HG03066 (cell line): ENCODE measurements around the gene TTI1.
A peak's percentile ranks its signal among the peaks of the same experiment; 100 is the strongest.

Experiments
- ATAC-seq: cut with Tn5 transposase; IDR thresholded peaks from one replicate; pipeline ENCODE4 v1.9.1; 2021; ENCODE audit warnings: low read depth; ENCODE audit not compliant: unreplicated experiment

TTI1 gene

DNA sequence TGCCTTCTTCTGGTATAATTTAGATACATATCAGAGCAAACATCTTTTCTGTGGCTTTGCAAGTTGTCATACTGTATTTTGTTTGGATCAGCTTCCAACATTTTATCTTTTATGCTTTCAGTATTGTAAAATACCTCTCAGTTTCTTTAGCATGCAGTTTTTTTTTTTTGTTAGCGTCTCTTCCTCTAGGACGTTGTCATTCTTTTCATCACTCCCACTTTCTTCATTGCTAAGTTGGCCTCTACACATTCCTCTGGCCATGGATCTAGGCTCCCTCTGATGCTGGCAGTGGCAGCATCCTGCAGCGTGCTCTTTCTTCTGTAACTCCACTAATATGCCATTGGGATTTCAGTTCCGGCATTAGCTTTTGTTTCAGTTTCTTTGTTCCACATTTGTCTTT lies 22.0 kb upstream of the TTI1 start:
- ATAC-seq = no peak

DNA sequence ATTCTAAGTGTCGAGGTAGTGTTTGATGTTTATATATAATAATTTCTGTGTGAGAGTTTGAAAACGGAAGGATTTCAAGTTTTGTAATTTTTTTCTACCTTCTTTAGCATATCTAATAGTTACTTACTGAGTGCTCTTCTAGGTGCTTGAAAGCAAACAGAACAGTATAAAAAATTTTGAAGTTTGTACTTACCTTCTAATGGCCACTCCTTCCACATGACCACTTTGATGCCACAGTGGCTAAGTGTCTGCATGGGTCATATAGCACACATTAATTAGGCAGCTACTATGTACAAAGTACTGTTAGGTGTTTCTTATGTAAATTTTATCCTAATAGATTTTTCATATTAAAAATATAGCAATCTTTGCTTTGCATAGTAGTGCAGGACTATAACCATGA lies 21.4 kb upstream of the TTI1 start:
- no peak for ATAC-seq

DNA sequence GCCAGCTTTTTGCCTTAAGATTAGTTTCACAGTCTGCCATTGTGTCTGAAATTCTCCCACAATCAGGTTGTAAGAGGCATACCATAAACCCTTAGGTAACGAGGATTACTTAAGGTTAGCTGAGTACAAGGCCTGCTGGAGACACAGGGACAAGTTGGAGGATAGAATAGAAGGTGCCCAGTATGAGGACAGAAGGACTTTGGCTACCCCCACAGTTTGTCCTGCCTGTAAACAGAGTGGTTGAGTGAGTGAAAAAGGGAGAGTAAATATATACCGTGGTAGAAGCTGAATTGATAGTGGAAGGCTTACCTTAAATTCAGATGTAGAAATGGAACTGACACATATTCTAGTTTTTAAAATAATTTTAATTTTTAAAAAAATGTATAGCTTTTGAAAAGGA lies 19.6 kb upstream of the TTI1 start:
- ATAC-seq = no peak

GRCh38 chr20:38050686-38051085 lies 17.4 kb upstream of the TTI1 start:
- ATAC-seq = no peak

DNA sequence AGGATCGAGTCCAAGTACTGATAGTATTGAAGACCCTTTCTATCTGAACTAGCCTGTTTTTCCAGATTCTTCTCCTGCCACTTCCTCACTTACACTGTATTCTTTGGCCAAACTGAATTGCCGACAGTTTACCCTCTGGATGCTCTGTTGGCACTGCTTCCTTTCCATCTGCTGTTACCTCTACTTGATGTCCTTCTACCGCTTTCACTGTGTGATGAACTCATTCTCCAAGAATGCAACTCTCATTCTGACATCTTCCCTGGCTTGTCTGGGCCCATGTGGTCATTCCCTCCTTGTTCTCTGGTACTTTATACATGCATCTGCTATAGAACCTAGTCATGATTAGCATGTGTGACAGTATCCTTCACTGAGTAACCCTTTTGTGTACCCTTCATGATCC lies 16.5 kb upstream of the TTI1 start:
- ATAC-seq = no peak

GRCh38 chr20:38046572-38046971 lies 13.3 kb upstream of the TTI1 start:
- ATAC-seq = no peak

GRCh38 chr20:38044685-38045084 lies 11.4 kb upstream of the TTI1 start:
- ATAC-seq = no peak

GRCh38 chr20:38043512-38044300 lies 10.4 kb upstream of the TTI1 start:
- no peak for ATAC-seq

DNA sequence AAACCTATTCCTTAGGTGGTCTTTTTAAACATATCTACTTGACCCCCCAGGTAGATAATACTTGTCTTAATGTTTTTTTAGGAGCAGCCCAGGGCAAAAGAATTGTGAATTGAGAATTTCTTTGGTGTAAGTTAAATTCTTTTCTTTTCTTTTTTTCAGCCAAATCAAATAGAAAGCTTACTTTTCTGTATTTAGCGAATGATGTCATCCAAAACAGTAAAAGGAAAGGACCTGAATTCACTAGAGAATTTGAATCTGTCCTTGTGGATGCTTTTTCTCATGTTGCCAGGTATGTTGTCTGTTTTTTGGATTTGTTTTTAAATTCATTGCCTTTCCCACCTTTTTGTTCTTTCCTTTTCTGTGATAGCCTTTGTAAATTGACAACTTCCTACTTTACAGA lies 7.0 kb upstream of the TTI1 start:
- ATAC-seq = no peak

DNA sequence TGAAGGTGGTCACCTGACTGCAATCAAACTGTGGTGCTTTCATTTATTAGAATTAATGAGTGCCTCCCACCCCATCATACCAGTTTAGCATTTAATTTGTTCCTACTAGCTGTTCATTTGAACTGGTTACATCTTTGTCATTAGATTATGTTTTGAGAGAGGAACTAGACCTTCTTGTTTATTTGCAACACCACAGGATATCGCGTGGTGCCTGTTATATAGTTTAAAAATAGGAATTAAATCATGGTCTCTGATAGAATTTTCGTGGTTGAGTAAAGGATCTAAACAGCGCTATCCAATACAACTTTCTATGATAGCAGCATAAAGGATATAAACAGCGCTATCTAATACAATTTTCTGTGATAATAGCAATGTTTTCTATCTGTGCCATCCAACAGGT lies 3.1 kb upstream of the TTI1 start:
- no peak for ATAC-seq

GRCh38 chr20:38034961-38035360 lies 1.7 kb upstream of the TTI1 start:
- ATAC-seq = no peak

GRCh38 chr20:38034108-38034649 lies 923 bp upstream of the TTI1 start:
- no peak for ATAC-seq

GRCh38 chr20:38032585-38033329 lies 499 bp downstream of the TTI1 start:
- peak; percentile 53 for ATAC-seq

DNA sequence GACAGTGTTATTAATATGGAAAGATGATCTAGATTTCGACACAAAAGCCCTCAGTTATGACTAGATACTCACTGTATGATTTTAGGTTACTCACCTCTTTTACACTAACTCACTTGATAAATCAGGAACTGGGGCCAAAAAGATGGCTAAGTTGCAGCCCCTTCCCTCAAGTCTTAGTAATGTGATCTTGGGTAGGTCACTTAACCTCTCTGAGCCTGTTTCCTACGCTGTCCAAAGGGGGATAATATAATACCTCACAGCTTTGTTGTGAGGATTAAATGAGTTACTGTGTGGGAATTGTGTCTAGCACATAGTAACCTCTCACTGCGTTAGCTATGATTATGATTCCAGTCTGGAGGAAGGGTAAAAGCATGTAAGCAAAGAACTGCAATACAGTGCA lies 1.3 kb downstream of the TTI1 start:
- no peak for ATAC-seq

DNA sequence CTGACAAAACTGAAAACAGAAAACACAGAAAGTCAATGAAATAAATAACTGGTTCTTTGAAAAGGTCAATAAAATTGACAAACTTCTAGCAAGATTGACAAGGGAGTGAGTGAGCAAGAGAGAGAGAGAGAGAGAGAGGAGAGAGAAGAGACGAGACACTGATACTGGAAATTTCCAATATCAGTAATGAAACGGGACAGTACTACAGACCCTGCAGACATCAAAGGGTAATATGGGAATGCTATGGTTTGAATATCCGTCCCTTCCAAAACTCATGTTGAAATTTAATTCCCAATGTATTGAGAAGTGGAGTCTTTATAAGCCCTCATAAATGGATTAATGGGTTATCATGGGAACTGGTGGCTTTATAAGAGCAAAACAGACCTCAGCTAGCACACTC lies 3.8 kb downstream of the TTI1 start:
- no peak for ATAC-seq

DNA sequence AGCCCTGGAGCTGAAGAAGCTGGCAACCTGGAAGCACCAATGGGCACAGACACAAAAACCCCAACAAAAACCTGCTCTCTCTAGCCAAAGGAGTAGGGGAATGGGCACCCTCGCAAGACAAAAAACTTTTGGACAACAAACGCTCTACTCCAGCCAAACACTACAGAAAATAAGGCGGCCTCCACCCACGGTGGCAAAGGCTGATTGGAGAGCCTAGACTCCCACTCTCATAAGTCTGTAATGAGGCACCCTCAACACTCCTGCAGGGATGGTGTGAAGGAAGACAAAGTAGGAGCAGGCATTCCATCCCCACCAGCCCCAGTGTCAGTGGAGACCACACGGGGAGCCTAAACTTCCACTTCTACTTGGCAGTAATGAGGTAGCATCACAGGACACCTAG lies 8.8 kb downstream of the TTI1 start:
- no peak for ATAC-seq

DNA sequence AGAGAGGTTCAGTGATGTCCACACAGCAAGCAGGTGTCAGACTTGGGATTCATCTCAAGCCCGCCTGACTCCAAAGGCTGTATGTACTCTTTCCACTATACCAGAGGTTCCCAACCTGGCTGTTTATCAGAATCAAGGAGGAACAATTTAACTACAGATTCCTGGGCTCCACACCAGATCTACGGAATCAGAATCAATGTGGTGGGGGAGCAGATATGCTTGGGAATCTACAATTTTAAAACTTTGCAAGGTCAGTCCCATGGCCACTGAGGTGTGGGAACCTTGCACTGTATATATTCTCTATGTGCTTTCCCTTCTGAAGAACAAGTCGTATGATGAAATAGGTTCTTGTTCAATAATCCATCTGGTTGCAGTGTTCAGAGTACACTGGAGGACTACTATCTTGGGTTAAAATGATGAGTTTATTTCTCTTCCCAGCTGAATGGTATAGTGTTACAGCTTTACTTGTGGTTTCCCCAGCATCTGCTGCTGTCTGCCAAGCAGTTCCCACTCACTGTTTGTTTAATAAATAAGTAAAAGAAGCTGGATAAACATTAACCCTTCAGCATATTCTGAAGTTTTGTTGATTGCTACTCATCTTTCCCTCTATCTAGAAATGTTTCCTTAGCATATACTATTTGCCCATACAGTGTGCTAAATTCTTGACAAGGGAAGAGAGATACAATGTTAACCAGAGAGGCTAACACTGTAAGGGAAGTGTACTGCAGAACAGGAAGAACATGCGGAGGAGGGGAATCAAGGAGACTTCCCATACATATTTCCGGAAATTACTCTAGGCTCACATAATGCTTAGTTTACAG lies 9.9 kb downstream of the TTI1 start:
- ATAC-seq = no peak

DNA sequence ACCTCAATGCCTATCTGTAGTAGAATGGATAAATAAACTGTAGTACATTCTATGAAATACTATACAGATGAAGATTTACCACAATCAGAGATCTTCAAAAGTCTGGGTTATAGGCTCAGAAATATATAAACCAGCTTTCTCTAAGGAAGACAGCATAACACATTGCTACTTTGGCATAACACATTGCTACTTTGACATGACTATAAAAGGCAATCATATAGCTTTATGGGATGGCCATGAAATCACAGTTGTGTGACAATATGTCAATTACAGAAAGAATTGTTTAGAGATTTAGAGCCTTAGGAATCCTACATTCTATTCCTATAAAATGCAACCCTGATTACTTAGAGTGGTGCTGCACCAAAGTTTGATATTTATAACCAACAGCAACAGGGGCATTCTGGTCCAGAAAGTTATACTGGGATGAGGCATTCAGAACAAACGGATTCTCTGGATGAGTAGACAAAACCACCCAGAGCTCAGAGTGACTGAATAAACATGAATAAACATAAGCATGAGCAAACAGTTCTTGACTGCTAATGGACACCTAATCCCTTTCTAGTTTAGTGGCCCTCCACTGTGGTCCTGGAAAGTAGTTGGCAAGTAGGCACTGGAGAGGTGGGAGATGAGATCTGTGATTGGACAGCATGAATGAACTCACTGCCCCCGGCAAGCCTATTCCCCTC lies 12.0 kb downstream of the TTI1 start:
- ATAC-seq = no peak

- no peak for ATAC-seq
These were observed 14.9 kb downstream of the TTI1 start for GRCh38 chr20:38018385-38018784.

DNA sequence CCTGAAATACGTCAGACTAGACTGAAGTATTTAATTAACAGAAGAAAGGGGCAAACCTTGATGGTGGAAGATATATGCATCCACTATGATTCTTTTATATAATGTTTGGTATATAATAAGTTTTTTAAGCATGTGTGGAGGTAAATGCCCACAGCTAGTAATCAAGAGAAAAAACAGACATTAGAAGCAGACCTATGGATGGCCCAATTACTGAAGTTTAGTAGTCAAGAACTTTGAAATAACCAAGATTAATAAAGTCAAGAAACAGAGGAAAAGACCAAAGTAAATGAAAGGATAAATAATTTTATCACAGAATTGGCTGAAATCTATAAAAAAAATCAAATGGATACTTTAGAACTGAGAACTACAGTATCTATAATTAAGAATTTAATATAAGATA lies 15.3 kb downstream of the TTI1 start:
- ATAC-seq = no peak

DNA sequence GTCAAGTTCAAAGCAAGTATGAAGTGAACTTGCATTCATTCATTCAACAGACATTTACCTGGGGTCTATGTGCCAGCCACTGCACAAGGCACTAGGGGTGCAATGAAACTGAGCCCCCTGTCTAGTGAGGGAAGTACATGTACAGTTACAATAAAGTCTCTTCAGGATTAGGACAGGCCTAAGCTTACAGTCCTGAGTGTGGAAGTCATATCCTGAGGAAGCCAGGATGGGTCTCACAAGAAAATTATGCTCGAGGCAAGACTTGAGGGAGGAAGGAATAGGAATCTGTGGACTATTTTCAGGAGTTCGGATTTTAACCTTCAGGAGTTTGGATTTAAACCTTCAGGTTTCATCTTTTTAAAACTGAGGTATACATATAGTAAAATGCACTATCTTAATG lies 19.4 kb downstream of the TTI1 start:
- ATAC-seq = no peak
